Right lobe of liver (tissue), 4 donors: ENCODE measurements around the gene C3orf20.

ENCODE experiments used
- CTCF ChIP-seq, 4 donors: fragments of 200-600 bp in 3 of 4; fragments of 450-650 bp in 1 of 4; IDR thresholded peaks; one replicate each; pipeline versions ENCODE4 v1.5.1 to v1.8.0; 2016 to 2022; ENCODE audit warnings: antibody characterized with exemption in 4 of 4, mild to moderate bottlenecking in 2 of 4
- POLR2A ChIP-seq: fragments of 450-650 bp; IDR thresholded peaks from one replicate; pipeline ENCODE4 v1.6.1; 2017; ENCODE audit warnings: antibody characterized with exemption, mild to moderate bottlenecking
- donor health status: DM: no; HTN: no; CAD: no.
- donor health status: DM: no; HTN: no; CAD: no.
- donor health status: DM: no; HTN: yes; CAD: no.

DNA sequence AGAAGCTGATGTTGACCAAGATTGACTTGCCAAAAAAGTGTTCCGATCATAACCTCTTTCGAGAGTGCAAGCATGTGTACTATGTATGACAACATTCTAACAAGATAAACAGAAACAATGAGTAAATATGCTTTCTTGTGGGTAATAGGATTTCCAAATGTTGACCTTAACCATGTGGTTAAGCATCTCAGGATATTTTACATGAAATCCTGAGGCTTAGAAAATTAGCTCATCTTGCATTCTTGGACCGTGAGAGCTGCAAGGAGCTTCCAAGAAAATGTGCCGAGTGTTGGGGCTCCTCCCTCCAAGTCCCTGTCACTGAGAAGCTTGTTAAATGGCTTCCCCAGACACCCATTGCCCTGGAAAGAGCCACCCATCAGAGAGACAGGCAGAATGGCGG, 50.1 kb downstream of the C3orf20 start:
- TF ChIP-seq CTCF (IDR thresholded peaks at IDR 0.05) = no peak
- TF ChIP-seq POLR2A = no peak
